Smooth muscle cell (in vitro differentiated cells): ENCODE results near the gene COL23A1. TPM values are rescaled to one million over a fixed set of nuclear protein-coding genes. Genes with fewer than 3 reads are reported as not detected.
"Not testable (repeated sequence)": the region's sequence is repeated elsewhere in the genome, so short reads cannot be mapped to it uniquely, and the experiment has no call there.

Source experiments
- DNase-seq: peaks from one replicate; lab custom pipeline; 2025; ENCODE audit not compliant: unreplicated experiment; lab: John Stamatoyannopoulos, UW
- H2AFZ ChIP-seq: fragments of 200-600 bp; sonication (generic); 2 replicates; pipeline ENCODE4 v1.6.0; 2016; ENCODE audit warnings: antibody characterized with exemption, low read depth, mild to moderate bottlenecking
- H3F3A ChIP-seq: fragments of 200-600 bp; sonication (generic); 2 replicates; pipeline ENCODE4 v1.6.0; 2017; ENCODE audit warnings: antibody characterized with exemption, low read depth
- H3K27ac ChIP-seq: fragments of 200-600 bp; sonication (generic); 2 replicates; pipeline ENCODE4 v1.5.1; 2016; ENCODE audit warnings: low read depth, mild to moderate bottlenecking
- H3K27me3 ChIP-seq: fragments of 200-600 bp; sonication (generic); 2 replicates; pipeline ENCODE4 v1.6.1; 2016; ENCODE audit warnings: low read depth, mild to moderate bottlenecking
- H3K36me3 ChIP-seq: fragments of 200-600 bp; sonication (generic); 2 replicates; pipeline ENCODE4 v1.5.1; 2016; ENCODE audit warnings: low read depth
- H3K4me1 ChIP-seq: fragments of 200-600 bp; sonication (generic); 2 replicates; pipeline ENCODE4 v1.5.1; 2016; ENCODE audit warnings: low read depth
- H3K4me2 ChIP-seq: fragments of 200-600 bp; sonication (generic); 2 replicates; pipeline ENCODE4 v1.6.0; 2016; ENCODE audit warnings: mild to moderate bottlenecking
- H3K4me3 ChIP-seq: fragments of 200-600 bp; sonication (generic); 2 replicates; pipeline ENCODE4 v1.5.1; 2016; ENCODE audit warnings: mild to moderate bottlenecking
- H3K79me2 ChIP-seq: fragments of 200-600 bp; sonication (generic); 2 replicates; pipeline ENCODE4 v1.6.0; 2016; ENCODE audit warnings: low read depth, mild to moderate bottlenecking
- H3K9ac ChIP-seq: fragments of 200-600 bp; sonication (generic); 2 replicates; pipeline ENCODE4 v1.6.0; 2016; ENCODE audit warnings: low read depth
- H3K9me3 ChIP-seq: fragments of 200-600 bp; sonication (generic); replicated peaks from 2 replicates; pipeline ENCODE4 v1.5.1; 2016; ENCODE audit warnings: low read depth
- H4K20me1 ChIP-seq: fragments of 200-600 bp; sonication (generic); 2 replicates; pipeline ENCODE4 v1.6.0; 2016; ENCODE audit warnings: low read depth
- WGBS: methylation state at CpG from one replicate; pipeline ENCODE4 v1.1.7; 2016; ENCODE audit warnings: low lambda C conversion rate; 5-methylcytosine and 5-hydroxymethylcytosine counted together
- polyA plus RNA-seq: library from polyadenylated mRNA; unstranded; fragments of >200 nt; fragmentation: Nextera tagmentation; extraction: Ambion mirVana; gene quantifications from 2 replicates; pipeline ENCODE4 v1.2.1, GENCODE V29; 2016
- total RNA-seq: library from RNA; depleted of rRNA; stranded (reverse); fragments of >200 nt; gene quantifications from 2 replicates; pipeline ENCODE4 v1.2.3, GENCODE V29; 2014
- TF ChIP-seq, protein P1 (sequence below): fragments of 200-600 bp; sonication (generic); IDR thresholded peaks from 2 replicates; pipeline ENCODE4 v1.5.1; 2017; ENCODE audit warnings: borderline replicate concordance, mild to moderate bottlenecking, antibody characterized with exemption; ENCODE audit not compliant: insufficient read depth, poor library complexity, severe bottlenecking

The COL23A1 gene
- total and polyA plus RNA-seq, 2 experiments from 2014 or later: 5.3 to 27.4 TPM

DNA sequence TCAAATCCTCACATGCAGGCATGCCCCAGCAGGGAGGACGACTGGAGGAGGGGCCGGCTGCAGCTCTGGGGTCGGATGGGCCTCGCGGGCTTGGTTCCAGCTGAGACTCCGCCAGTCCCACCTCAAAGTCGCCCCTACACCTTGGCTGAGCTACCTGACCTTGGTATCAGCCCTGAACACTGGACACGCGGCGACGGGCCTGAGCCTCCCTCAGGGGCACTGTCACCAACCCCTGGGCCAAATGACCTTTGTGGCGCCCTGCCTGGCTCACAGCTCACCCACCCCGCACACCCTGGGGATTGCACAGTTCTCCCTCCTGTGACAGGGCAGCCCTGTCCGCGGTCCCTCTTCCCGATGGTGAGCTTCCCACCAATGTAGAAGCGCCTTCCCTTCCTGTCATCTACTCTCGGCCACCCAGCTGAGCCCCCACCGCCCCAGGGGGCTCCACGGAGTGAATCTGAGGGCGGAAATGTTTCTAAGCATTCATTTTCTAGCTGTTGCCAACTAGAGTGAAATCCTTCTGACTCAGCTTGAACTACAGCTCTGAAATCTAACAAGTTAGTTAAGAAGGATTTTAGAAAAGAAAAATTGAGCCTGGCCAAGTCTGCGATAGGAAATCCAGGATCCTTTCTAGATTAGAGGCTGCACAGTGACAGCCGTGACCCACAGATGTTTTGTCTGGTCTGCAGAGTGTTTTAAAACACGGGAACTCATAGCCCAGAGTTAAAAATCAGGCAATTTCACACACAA lies 218.7 kb downstream of the COL23A1 start:
- no peaks in the 10 kb centered on the region for H3K9me3 ChIP-seq
- H3K4me2 ChIP-seq: peak overlapping the region; percentile 77
- 56% methylated on average over 24 of the region's 24 CpGs for WGBS
- no peak for DNase-seq
- H3K36me3 ChIP-seq: no peaks in the 10 kb centered on the region
- no peaks in the 10 kb centered on the region for H3K79me2 ChIP-seq
- peak overlapping the region; percentile 41 for H3K9ac ChIP-seq
- peak overlapping the region; percentile 87 for H3K27ac ChIP-seq
- TF ChIP-seq, protein P1, sequence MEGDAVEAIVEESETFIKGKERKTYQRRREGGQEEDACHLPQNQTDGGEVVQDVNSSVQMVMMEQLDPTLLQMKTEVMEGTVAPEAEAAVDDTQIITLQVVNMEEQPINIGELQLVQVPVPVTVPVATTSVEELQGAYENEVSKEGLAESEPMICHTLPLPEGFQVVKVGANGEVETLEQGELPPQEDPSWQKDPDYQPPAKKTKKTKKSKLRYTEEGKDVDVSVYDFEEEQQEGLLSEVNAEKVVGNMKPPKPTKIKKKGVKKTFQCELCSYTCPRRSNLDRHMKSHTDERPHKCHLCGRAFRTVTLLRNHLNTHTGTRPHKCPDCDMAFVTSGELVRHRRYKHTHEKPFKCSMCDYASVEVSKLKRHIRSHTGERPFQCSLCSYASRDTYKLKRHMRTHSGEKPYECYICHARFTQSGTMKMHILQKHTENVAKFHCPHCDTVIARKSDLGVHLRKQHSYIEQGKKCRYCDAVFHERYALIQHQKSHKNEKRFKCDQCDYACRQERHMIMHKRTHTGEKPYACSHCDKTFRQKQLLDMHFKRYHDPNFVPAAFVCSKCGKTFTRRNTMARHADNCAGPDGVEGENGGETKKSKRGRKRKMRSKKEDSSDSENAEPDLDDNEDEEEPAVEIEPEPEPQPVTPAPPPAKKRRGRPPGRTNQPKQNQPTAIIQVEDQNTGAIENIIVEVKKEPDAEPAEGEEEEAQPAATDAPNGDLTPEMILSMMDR: no peak
- no peaks in the 10 kb centered on the region for H3K27me3 ChIP-seq
- peak overlapping the region; percentile 5 for H3K4me3 ChIP-seq
- no peaks in the 10 kb centered on the region for H4K20me1 ChIP-seq
- peak overlapping the region; percentile 59 for H2AFZ ChIP-seq
- no peaks in the 10 kb centered on the region for H3K4me1 ChIP-seq
- peaks cover 14% of the 10 kb centered on the region for H3F3A ChIP-seq

DNA sequence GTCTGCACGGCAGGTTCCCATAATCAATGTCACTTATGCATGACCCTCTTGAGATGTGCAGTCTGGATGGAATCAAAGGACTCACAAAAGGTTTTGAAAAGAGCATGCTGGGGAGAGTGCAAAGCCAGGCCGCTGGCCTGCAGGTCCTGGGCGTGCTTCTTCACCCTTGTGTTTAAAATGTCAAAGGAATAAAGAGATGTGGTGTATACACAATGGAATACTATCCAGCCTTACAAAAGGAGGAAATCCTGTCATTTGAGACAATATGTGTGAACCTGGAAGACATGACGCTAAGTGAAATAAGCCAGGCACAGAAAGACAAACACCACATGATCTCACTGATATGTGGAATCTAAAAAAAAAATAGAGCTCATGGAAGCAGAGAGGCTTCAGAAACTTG lies 220.1 kb downstream of the COL23A1 start:
- Histone ChIP-seq H3K27ac (no peak overlapping the region), H3K9me3 (no peaks in the 10 kb centered on the region)
- 94% methylated on average over 4 of the region's 4 CpGs for WGBS

DNA sequence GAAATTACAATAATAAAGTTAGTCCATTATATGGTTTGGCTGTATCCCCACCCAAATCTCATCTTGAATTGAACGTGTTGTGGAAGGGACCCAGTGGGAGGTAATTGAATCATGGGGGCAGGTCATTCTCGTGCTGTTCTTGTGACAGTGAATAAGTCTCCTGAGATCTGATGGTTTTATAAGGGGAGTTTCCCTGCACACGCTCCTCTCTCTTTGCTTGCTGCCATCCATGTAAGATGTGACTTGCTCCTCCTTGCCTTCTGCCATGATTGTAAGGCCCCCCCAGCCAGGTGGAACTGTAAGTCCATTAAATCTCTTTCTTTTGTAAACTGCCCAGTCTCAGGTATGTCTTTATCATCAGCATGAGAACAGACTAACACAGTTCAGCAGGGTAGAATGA lies 220.7 kb downstream of the COL23A1 start:
- H3F3A ChIP-seq: peaks cover 14% of the 10 kb centered on the region
- H3K9me3 ChIP-seq, H3K36me3 ChIP-seq, H3K4me2 ChIP-seq, H3K27ac ChIP-seq, H3K79me2 ChIP-seq, DNase-seq, H3K9ac ChIP-seq, H3K27me3 ChIP-seq, H2AFZ ChIP-seq, H4K20me1 ChIP-seq, H3K4me3 ChIP-seq, H3K4me1 ChIP-seq: not testable (repeated sequence)
- WGBS: 94% methylated on average over 3 of the region's 3 CpGs

More for the DNA sequence above, 220.1 kb downstream of the COL23A1 start:
- Histone ChIP-seq H3K27me3 (no peaks in the 10 kb centered on the region), H3K4me1 (no peaks in the 10 kb centered on the region), H3K36me3 (no peaks in the 10 kb centered on the region), H4K20me1 (no peaks in the 10 kb centered on the region), H3K4me3 (no peak overlapping the region), H2AFZ (no peak overlapping the region), H3K4me2 (no peak overlapping the region), H3F3A (peaks cover 14% of the 10 kb centered on the region), H3K79me2 (no peaks in the 10 kb centered on the region), H3K9ac (no peak overlapping the region)
- no peak for DNase-seq
- TF ChIP-seq, protein P1: no peak

DNA sequence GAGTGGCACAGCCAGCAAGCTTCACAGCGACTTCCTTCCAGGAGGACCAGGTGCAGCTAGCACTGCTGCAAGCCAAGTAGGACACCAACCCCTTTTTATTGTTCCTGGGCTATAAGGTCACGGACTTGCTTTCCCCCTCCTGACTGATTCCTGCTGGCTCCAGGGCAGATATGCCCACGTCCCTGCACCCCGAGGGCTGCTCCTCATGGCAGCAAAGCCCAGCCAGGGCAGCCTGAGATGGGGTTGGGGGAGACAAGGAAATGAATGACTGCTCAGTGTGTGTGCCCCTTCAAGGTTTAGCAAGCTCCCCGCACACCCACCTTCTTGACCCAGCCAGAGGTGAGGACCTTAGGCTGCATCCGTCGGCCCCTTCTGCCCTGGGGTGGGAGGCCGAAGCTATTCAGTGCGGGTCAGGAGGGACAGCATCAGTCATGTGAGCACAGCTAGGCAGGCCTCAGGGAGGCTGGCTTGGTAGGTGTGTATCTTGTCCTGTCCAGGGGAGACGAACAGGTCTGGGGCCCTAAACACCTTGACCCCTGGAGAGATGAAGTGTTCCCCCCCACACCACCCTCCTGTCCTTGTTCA lies 221.4 kb downstream of the COL23A1 start:
- whole genome bisulfite sequencing: 98% methylated on average over 10 of the region's 10 CpGs
- no peak overlapping the region for H3K4me2 ChIP-seq
- H3K4me1 ChIP-seq: no peaks in the 10 kb centered on the region
- H3K27ac ChIP-seq: no peak overlapping the region
- TF ChIP-seq, protein P1: no peak
- H3K4me3 ChIP-seq: no peak overlapping the region
- H3K79me2 ChIP-seq: no peaks in the 10 kb centered on the region
- no peak overlapping the region for H3K9ac ChIP-seq
- no peaks in the 10 kb centered on the region for H4K20me1 ChIP-seq
- peaks cover 14% of the 10 kb centered on the region for H3F3A ChIP-seq
- no peak overlapping the region for H2AFZ ChIP-seq
- H3K36me3 ChIP-seq: no peaks in the 10 kb centered on the region
- H3K27me3 ChIP-seq: no peaks in the 10 kb centered on the region
- DNase-seq: no peak
- H3K9me3 ChIP-seq: no peaks in the 10 kb centered on the region
